Psoas muscle (tissue), 8 donors: ENCODE measurements around the gene SEC61B. TPM values are rescaled to one million over a fixed set of nuclear protein-coding genes. Genes with fewer than 3 reads are reported as not detected.

Experiments used
- ATAC-seq, 4 donors: fragments of 200-7000 bp; cut with Tn5 transposase; one replicate each; pipeline ENCODE4 v1.9.1; 2020; ENCODE audit warnings: moderate library complexity in 3 of 4, mild to moderate bottlenecking in 2 of 4
- DNase-seq, 2 donors: peaks; one replicate each; pipeline ENCODE4 v3.0.0-alpha.2; 2020
- H3K27ac ChIP-seq: fragments of 200-600 bp; one replicate; pipeline ENCODE4 v1.8.0; 2022
- H3K27me3 ChIP-seq, 3 donors: fragments of 200-600 bp in 1 of 3; one replicate each; pipeline versions ENCODE4 v1.6.1 to v1.8.0; 2013 to 2022; ENCODE audit warnings: low read length in 2 of 3, mild to moderate bottlenecking in 2 of 3, moderate library complexity in 1 of 3; ENCODE audit not compliant: insufficient read depth in 3 of 3
- H3K36me3 ChIP-seq, 2 donors: fragments of 200-600 bp in 1 of 2; one replicate each; pipeline versions ENCODE4 v1.6.1 to v1.8.0; 2013 to 2022; ENCODE audit warnings: low read depth in 1 of 2, mild to moderate bottlenecking in 1 of 2, moderate library complexity in 1 of 2; ENCODE audit not compliant: insufficient read depth in 1 of 2
- H3K4me1 ChIP-seq: fragments of 200-600 bp; one replicate; pipeline ENCODE4 v1.8.0; 2022
- H3K4me3 ChIP-seq: fragments of 200-600 bp; one replicate; pipeline ENCODE4 v1.8.0; 2022; ENCODE audit warnings: mild to moderate bottlenecking
- H3K9me3 ChIP-seq: fragments of 200-600 bp; one replicate; pipeline ENCODE4 v1.8.0; 2022
- WGBS, 3 donors: extraction: QIAGEN DNeasy Blood & Tissue Kit; methylation state at CpG; one replicate each; pipeline versions ENCODE4 v1.1.6 to v1.1.7; 2013; 5-methylcytosine and 5-hydroxymethylcytosine counted together
- intact Hi-C, 2 donors: fragments of 100-400 bp; cut with DNase I; formaldehyde crosslinking; loops; one replicate each; pipeline versions ENCODE4 v1.11.0 to v1.14.2; 2022
- polyA plus RNA-seq, 3 donors: library from polyadenylated mRNA; stranded (reverse); fragments of 200-250 nt; gene quantifications; one replicate each; pipeline ENCODE4 v1.2.3, GENCODE V29; 2013
- total RNA-seq, 4 donors: library from RNA; stranded (reverse); fragmentation: NEBNext Ultra II Directional in 2 of 4; extraction: Animal tissue kit (Norgen Biotek cat#: 25700) in 2 of 4; gene quantifications; one replicate each; pipeline versions ENCODE4 v1.2.1 to v1.2.4, GENCODE V29; 2021 to 2023
- TF ChIP-seq, protein P1 (sequence below): fragments of 200-600 bp; IDR thresholded peaks from one replicate; pipeline ENCODE4 v1.8.0; 2022; ENCODE audit warnings: antibody characterized with exemption
- donor health status: healthy with polysubstance abuse.
- donor health status: DM: no; HTN: no; CAD: no; lungs with moderate emphysema.
- donor health status: Bipolar disorder and iron deficiency.
- donor health status: healthy.
- donor health status: DM: yes; HTN: yes; CAD: no.
- donor health status: DM: no; HTN: no; CAD: no.
- donor health status: DM: no; HTN: no; CAD: no.
- donor health status: DM: yes; HTN: yes; CAD: no.

SEC61B gene
- total and polyA plus RNA-seq, 7 donors, result 17.5 to 145 (median 49.6) TPM

DNA sequence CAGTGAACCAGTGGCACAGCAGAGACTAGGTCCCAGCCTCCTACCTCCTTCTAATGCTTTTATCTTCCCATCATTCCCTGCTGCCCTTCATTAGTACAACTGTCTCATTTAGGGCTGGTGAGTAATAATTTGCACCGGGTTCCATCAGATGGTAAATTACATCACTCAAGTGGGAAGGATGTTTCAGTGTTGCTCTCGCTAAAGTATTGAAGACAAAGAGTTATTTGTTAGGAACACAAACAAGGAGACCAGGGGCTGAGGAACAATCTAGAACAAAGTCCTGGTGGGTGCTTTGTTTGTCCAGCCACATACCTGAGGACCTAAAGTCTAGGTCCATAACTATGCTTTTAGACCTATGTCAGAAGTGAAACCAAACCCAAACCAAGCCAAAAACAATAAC lies 52.4 kb downstream of the SEC61B start:
- H3K36me3 ChIP-seq, result no peaks in the 10 kb centered on the region
- WGBS, 3 donors, result 44 to 50% (median 48%) methylated on average over 2 of the region's 2 CpGs
- intact Hi-C loops, result no loop called here
- ATAC-seq (no peak), DNase-seq (no peak)
- H3K4me1 ChIP-seq, result no peaks in the 10 kb centered on the region
- H3K27ac ChIP-seq, result no peak overlapping the region
- H3K9me3 ChIP-seq, result no peaks in the 10 kb centered on the region
- TF ChIP-seq, protein P1, sequence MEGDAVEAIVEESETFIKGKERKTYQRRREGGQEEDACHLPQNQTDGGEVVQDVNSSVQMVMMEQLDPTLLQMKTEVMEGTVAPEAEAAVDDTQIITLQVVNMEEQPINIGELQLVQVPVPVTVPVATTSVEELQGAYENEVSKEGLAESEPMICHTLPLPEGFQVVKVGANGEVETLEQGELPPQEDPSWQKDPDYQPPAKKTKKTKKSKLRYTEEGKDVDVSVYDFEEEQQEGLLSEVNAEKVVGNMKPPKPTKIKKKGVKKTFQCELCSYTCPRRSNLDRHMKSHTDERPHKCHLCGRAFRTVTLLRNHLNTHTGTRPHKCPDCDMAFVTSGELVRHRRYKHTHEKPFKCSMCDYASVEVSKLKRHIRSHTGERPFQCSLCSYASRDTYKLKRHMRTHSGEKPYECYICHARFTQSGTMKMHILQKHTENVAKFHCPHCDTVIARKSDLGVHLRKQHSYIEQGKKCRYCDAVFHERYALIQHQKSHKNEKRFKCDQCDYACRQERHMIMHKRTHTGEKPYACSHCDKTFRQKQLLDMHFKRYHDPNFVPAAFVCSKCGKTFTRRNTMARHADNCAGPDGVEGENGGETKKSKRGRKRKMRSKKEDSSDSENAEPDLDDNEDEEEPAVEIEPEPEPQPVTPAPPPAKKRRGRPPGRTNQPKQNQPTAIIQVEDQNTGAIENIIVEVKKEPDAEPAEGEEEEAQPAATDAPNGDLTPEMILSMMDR, result no peak
- H3K27me3 ChIP-seq, result no peaks in the 10 kb centered on the region
- no peak overlapping the region for H3K4me3 ChIP-seq

Other genes starting within 250 kb of the SEC61B start
- 10 to 100 TPM; 18.3 to 25.7 (median 20.6) TPM for gene TGFBR1, start 117.2 kb upstream of the SEC61B start, total RNA-seq
- 1 to 10 TPM; 5.3 to 7.8 (median 5.4) TPM for gene TGFBR1, start 117.2 kb upstream of the SEC61B start, polyA plus RNA-seq
- gene ALG2, start 340 bp upstream of the SEC61B start, total RNA-seq, result 10 to 100 TPM in 3 of 4 donors, 1 to 10 TPM in 1; 8.3 to 18.8 (median 12.7) TPM
- gene ALG2, start 340 bp upstream of the SEC61B start, polyA plus RNA-seq, result 10 to 100 TPM in 2 of 3 donors, 1 to 10 TPM in 1; 6.6 to 15.7 (median 11.5) TPM